Renal cortex interstitium (tissue), 11 donors: ENCODE data around the gene UBE2S. TPM values are rescaled to one million over a fixed set of nuclear protein-coding genes. Genes with fewer than 3 reads are reported as not detected.

Experiments used
- DNase-seq, 11 donors: peaks; one replicate each; pipeline ENCODE4 v3.0.0-alpha.2; 2013; ENCODE audit warnings: low read depth in 9 of 11, low spot score in 4 of 11; ENCODE audit errors: extremely low read depth in 1 of 11
- polyA plus RNA-seq, 3 donors: library from polyadenylated mRNA; unstranded; fragments of 120-200 nt; gene quantifications; one replicate each; pipeline ENCODE4 v1.2.1, GENCODE V29; 2013; ENCODE audit not compliant: insufficient read length in 3 of 3

Gene UBE2S
- polyA plus RNA-seq, 3 donors = 39.8 to 70.7 (median 42.8) TPM

GRCh38 chr19:55358943-55359908 is 48.4 kb downstream of the UBE2S start:
- no peak for DNase-seq

GRCh38 chr19:55358493-55358892 is 49.1 kb downstream of the UBE2S start:
- DNase-seq = no peak

GRCh38 chr19:55355213-55355821 is 52.3 kb downstream of the UBE2S start:
- no peak for DNase-seq

GRCh38 chr19:55354698-55355212 is 52.8 kb downstream of the UBE2S start, which contains the start of gene COX6B2:
COX6B2 (minus strand) TSS chr19:55354719; CDS start chr19:55354521, 198 bp downstream.
- no peak for DNase-seq

- no peak for DNase-seq
These were observed 53.5 kb downstream of the UBE2S start for GRCh38 chr19:55353803-55354697.

- no peak for DNase-seq
These were observed 54.2 kb downstream of the UBE2S start for GRCh38 chr19:55353356-55353802.

- DNase-seq = no peak
These were observed 54.9 kb downstream of the UBE2S start for GRCh38 chr19:55352549-55353145.

- no peak for DNase-seq
These were observed 55.5 kb downstream of the UBE2S start for GRCh38 chr19:55352040-55352439.

GRCh38 chr19:55350620-55351315 is 56.8 kb downstream of the UBE2S start:
- DNase-seq = no peak

Other genes starting within 250 kb of the UBE2S start
- gene DNAAF3, start 241.2 kb downstream of the UBE2S start, polyA plus RNA-seq = 1 to 10 TPM; 6.6 to 9.9 (median 8.1) TPM
- gene SYT5, start 227.5 kb downstream of the UBE2S start, polyA plus RNA-seq = under 1 TPM; 0.11 to 0.47 (median 0.44) TPM
- gene PTPRH, start 198.3 kb downstream of the UBE2S start, polyA plus RNA-seq = under 1 TPM; 0.09 to 0.16 (median 0.12) TPM
- 1 to 10 TPM; 2.6 to 7.1 (median 4.2) TPM for gene TMEM86B, start 179.0 kb downstream of the UBE2S start, polyA plus RNA-seq
- gene PPP6R1, start 148.8 kb downstream of the UBE2S start, polyA plus RNA-seq = 10 to 100 TPM; 39.3 to 52.1 (median 48.9) TPM
- 10 to 100 TPM; 23.2 to 41.2 (median 39.2) TPM for gene HSPBP1, start 127.7 kb downstream of the UBE2S start, polyA plus RNA-seq
- gene BRSK1, start 123.8 kb downstream of the UBE2S start, polyA plus RNA-seq = 10 to 100 TPM; 12.7 to 16.2 (median 14.6) TPM
- 1 to 10 TPM in 1 of 3 donors, under 1 TPM in 2; 0.72 to 2.1 (median 0.90) TPM for gene TMEM150B, start 82.4 kb downstream of the UBE2S start, polyA plus RNA-seq
- gene KMT5C, start 67.9 kb downstream of the UBE2S start, polyA plus RNA-seq = 10 to 100 TPM; 16.5 to 34.5 (median 23.4) TPM
- gene COX6B2, start 53.1 kb downstream of the UBE2S start, polyA plus RNA-seq = 1 to 10 TPM in 2 of 3 donors, under 1 TPM in 1; 0.82 to 1.9 (median 1.2) TPM
- gene GARIN5B, start 44.5 kb downstream of the UBE2S start, polyA plus RNA-seq = under 1 TPM; 0.12 to 0.24 (median 0.13) TPM
- 1 to 10 TPM in 2 of 3 donors, under 1 TPM in 1; 0.84 to 2.8 (median 1.5) TPM for gene IL11, start 37.3 kb downstream of the UBE2S start, polyA plus RNA-seq
- gene TMEM190, start 31.0 kb downstream of the UBE2S start, polyA plus RNA-seq = 1 to 10 TPM in 1 of 3 donors, under 1 TPM in 1, not detected in 1; 0.17 to 1.1 TPM
- 1 to 10 TPM in 1 of 3 donors, under 1 TPM in 2; 0.58 to 1.3 (median 0.78) TPM for gene TMEM238, start 23.5 kb downstream of the UBE2S start, polyA plus RNA-seq
- 1,000 to 10,000 TPM in 2 of 3 donors, 100 to 1,000 TPM in 1; 762 to 1,286 (median 1,213) TPM for gene RPL28, start 21.9 kb downstream of the UBE2S start, polyA plus RNA-seq
- gene SHISA7, start 35.5 kb upstream of the UBE2S start, polyA plus RNA-seq = under 1 TPM; 0.09 to 0.30 (median 0.16) TPM
- gene ISOC2, start 53.9 kb upstream of the UBE2S start, polyA plus RNA-seq = 10 to 100 TPM; 28.1 to 47.0 (median 45.4) TPM
- not detected for gene C19orf85, start 57.0 kb upstream of the UBE2S start, polyA plus RNA-seq
- 1 to 10 TPM; 2.1 to 6.6 (median 4.8) TPM for gene ZNF628, start 68.8 kb upstream of the UBE2S start, polyA plus RNA-seq
- 10 to 100 TPM; 43.2 to 55.9 (median 52.6) TPM for gene NAT14, start 77.4 kb upstream of the UBE2S start, polyA plus RNA-seq
- 1 to 10 TPM; 1.5 to 2.5 (median 1.6) TPM for gene SSC5D, start 80.6 kb upstream of the UBE2S start, polyA plus RNA-seq
- gene SBK2, start 129.3 kb upstream of the UBE2S start, polyA plus RNA-seq = 1 to 10 TPM in 2 of 3 donors, under 1 TPM in 1; 0.97 to 1.8 (median 1.4) TPM
- under 1 TPM; 0.12 to 0.28 (median 0.22) TPM for gene SBK3, start 137.8 kb upstream of the UBE2S start, polyA plus RNA-seq
- 10 to 100 TPM; 13.8 to 21.2 (median 19.5) TPM for gene ZNF579, start 173.1 kb upstream of the UBE2S start, polyA plus RNA-seq
- 10 to 100 TPM; 20.1 to 24.5 (median 23.9) TPM for gene FIZ1, start 191.7 kb upstream of the UBE2S start, polyA plus RNA-seq
- gene ZNF524, start 192.5 kb upstream of the UBE2S start, polyA plus RNA-seq = 10 to 100 TPM in 2 of 3 donors, 1 to 10 TPM in 1; 6.5 to 11.1 (median 11.0) TPM
- gene ZNF865, start 197.9 kb upstream of the UBE2S start, polyA plus RNA-seq = 10 to 100 TPM in 2 of 3 donors, 1 to 10 TPM in 1; 5.9 to 11.8 (median 11.1) TPM
- 10 to 100 TPM in 2 of 3 donors, 1 to 10 TPM in 1; 8.7 to 13.6 (median 12.7) TPM for gene ZNF784, start 216.8 kb upstream of the UBE2S start, polyA plus RNA-seq
- 10 to 100 TPM; 35.1 to 61.9 (median 53.0) TPM for gene ZNF580, start 233.2 kb upstream of the UBE2S start, polyA plus RNA-seq
- 10 to 100 TPM; 22.5 to 30.9 (median 30.2) TPM for gene ZNF581, start 235.9 kb upstream of the UBE2S start, polyA plus RNA-seq
- gene CCDC106, start 240.4 kb upstream of the UBE2S start, polyA plus RNA-seq = 10 to 100 TPM; 17.5 to 27.4 (median 25.3) TPM
- 100 to 1,000 TPM; 160 to 218 (median 199) TPM for gene U2AF2, start 247.2 kb upstream of the UBE2S start, polyA plus RNA-seq